SJSA1 (cell line): ENCODE measurements around the gene LPCAT1. TPM values are rescaled to one million over a fixed set of nuclear protein-coding genes. Genes with fewer than 3 reads are reported as not detected.
"Not testable (repeated sequence)": the region's sequence is repeated elsewhere in the genome, so short reads cannot be mapped to it uniquely, and the experiment has no call there.

ENCODE experiments used
- DNase-seq, 2 experiments: peaks; one replicate each; pipeline ENCODE4 v3.0.0-alpha.2; 2015 to 2020; ENCODE audit warnings: low spot score in 2 of 2, low read depth in 1 of 2
- H3K27ac ChIP-seq: fragments of 250-450 bp; sonication (Bioruptor Pico); 2 replicates; pipeline ENCODE4 v1.5.1; 2020; ENCODE audit warnings: mild to moderate bottlenecking, moderate library complexity
- H3K27me3 ChIP-seq: fragments of 250-450 bp; sonication (Bioruptor Pico); replicated peaks from 2 replicates; pipeline ENCODE4 v1.5.1; 2020; ENCODE audit warnings: mild to moderate bottlenecking, moderate library complexity
- H3K36me3 ChIP-seq: fragments of 250-450 bp; sonication (Bioruptor Pico); 2 replicates; pipeline ENCODE4 v1.5.1; 2020; ENCODE audit warnings: mild to moderate bottlenecking
- H3K4me1 ChIP-seq: fragments of 250-450 bp; sonication (Bioruptor Pico); replicated peaks from 2 replicates; pipeline ENCODE4 v1.6.1; 2021; ENCODE audit warnings: mild to moderate bottlenecking
- H3K4me3 ChIP-seq: fragments of 250-450 bp; sonication (Bioruptor Pico); 2 replicates; pipeline ENCODE4 v1.5.1; 2020; ENCODE audit warnings: mild to moderate bottlenecking
- H3K9me3 ChIP-seq: fragments of 250-450 bp; sonication (Bioruptor Pico); replicated peaks from 2 replicates; pipeline ENCODE4 v1.5.1; 2020; ENCODE audit warnings: mild to moderate bottlenecking
- total RNA-seq: library from RNA; depleted of rRNA; stranded (reverse); fragments of >200 nt; shearing (Covaris generic); gene quantifications from 2 replicates; pipeline ENCODE4 v1.2.3, GENCODE V29; 2014

LPCAT1 gene
- total RNA-seq, 1 experiment from 2014 or later, result 28.2 TPM

GRCh38 chr5:1480806-1481205 is 43.0 kb downstream of the LPCAT1 start:
- Histone ChIP-seq H3K27me3 (no peaks in the 10 kb centered on the region), H3K4me1 (no peaks in the 10 kb centered on the region), H3K4me3 (no peak overlapping the region), H3K27ac (no peak overlapping the region), H3K9me3 (no peaks in the 10 kb centered on the region), H3K36me3 (peaks cover 9% of the 10 kb centered on the region)
- DNase-seq, result no peak

DNA sequence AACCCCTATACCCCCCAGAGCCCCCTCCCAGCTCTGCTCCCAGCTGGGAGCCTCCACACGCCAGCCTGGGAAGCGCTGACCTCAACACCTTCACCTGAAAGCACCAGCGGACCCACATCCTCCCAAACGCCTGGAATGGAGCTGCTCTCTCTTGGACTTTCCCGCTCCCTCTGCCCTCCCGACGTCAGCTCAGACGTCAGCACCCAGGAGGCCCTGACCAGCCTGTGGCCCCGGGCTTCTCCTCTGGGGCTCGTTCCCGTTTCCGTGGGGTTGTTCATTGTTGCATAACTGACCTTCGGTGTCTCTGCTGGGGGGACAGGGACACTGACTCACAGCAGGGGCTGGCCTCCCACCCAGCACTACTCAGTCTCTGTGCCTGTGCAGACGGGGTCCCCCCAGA is 43.5 kb downstream of the LPCAT1 start:
- Histone ChIP-seq H3K9me3 (no peaks in the 10 kb centered on the region), H3K4me1 (no peaks in the 10 kb centered on the region), H3K27me3 (no peaks in the 10 kb centered on the region), H3K4me3 (no peak overlapping the region), H3K27ac (no peak overlapping the region), H3K36me3 (peaks cover 9% of the 10 kb centered on the region)
- DNase-seq, result no peak

GRCh38 chr5:1479581-1480188 is 44.1 kb downstream of the LPCAT1 start:
- DNase-seq, result no peak
- H3K36me3 ChIP-seq, result peaks cover 12% of the 10 kb centered on the region
- H3K9me3 ChIP-seq, result no peaks in the 10 kb centered on the region
- H3K27me3 ChIP-seq, result no peaks in the 10 kb centered on the region
- H3K4me3 ChIP-seq, result no peak overlapping the region
- H3K4me1 ChIP-seq, result no peaks in the 10 kb centered on the region
- no peak overlapping the region for H3K27ac ChIP-seq

DNA sequence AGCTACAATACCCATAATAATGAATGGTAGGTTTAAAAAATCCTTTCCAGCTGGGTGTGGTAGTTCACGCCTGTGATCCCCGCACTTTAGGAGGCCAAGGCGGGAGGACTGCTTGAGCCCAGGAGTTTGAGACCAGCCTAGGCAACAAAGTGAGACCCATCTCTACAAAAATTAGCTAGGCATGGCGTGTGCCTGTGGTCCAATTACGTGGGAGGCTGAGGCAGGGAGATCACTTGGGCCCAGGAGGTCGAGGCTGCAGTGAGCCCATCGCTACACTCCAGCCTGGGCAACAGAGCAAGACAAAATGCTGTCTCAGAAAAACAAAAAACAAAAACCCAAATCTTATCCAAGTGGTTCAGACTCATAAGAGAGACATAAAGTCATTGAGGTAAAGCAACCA is 44.7 kb downstream of the LPCAT1 start:
- no peaks in the 10 kb centered on the region for H3K27me3 ChIP-seq
- H3K27ac ChIP-seq, result no peak overlapping the region
- DNase-seq, result no peak
- H3K9me3 ChIP-seq, result no peaks in the 10 kb centered on the region
- H3K4me3 ChIP-seq, result no peak overlapping the region
- peaks cover 12% of the 10 kb centered on the region for H3K36me3 ChIP-seq
- no peaks in the 10 kb centered on the region for H3K4me1 ChIP-seq

GRCh38 chr5:1478271-1479035 is 45.3 kb downstream of the LPCAT1 start:
- Histone ChIP-seq H3K4me3 (no peak overlapping the region), H3K27ac (no peak overlapping the region), H3K36me3 (peaks cover 12% of the 10 kb centered on the region), H3K9me3 (no peaks in the 10 kb centered on the region), H3K27me3 (no peaks in the 10 kb centered on the region), H3K4me1 (no peaks in the 10 kb centered on the region)
- no peak for DNase-seq

- DNase-seq, result no peak
- no peaks in the 10 kb centered on the region for H3K9me3 ChIP-seq
- no peaks in the 10 kb centered on the region for H3K4me1 ChIP-seq
- H3K27me3 ChIP-seq, result no peaks in the 10 kb centered on the region
- no peak overlapping the region for H3K27ac ChIP-seq
- H3K36me3 ChIP-seq, result peaks cover 14% of the 10 kb centered on the region
- H3K4me3 ChIP-seq, result no peak overlapping the region
Measured at GRCh38 chr5:1477341-1477740, 46.4 kb downstream of the LPCAT1 start.

DNA sequence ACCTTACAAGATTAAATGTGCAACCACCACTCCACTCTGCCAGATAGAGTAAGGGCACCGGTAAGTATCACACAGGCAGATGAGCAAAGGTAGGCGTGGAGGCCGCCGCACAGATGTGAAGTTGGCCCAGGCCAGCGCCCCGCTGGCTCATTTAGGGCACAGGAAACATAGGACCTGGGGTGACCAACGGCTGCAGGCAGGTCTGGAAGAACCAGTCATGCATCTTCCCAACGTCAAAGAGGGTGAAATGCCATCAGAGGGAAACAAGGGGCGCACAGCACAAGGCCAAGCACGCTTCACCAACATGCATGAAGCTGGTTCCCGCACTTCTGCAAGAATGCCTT is 46.8 kb downstream of the LPCAT1 start:
- no peak overlapping the region for H3K27ac ChIP-seq
- no peak for DNase-seq
- no peaks in the 10 kb centered on the region for H3K9me3 ChIP-seq
- no peaks in the 10 kb centered on the region for H3K4me1 ChIP-seq
- no peaks in the 10 kb centered on the region for H3K27me3 ChIP-seq
- H3K4me3 ChIP-seq, result no peak overlapping the region
- H3K36me3 ChIP-seq, result peaks cover 14% of the 10 kb centered on the region

DNA sequence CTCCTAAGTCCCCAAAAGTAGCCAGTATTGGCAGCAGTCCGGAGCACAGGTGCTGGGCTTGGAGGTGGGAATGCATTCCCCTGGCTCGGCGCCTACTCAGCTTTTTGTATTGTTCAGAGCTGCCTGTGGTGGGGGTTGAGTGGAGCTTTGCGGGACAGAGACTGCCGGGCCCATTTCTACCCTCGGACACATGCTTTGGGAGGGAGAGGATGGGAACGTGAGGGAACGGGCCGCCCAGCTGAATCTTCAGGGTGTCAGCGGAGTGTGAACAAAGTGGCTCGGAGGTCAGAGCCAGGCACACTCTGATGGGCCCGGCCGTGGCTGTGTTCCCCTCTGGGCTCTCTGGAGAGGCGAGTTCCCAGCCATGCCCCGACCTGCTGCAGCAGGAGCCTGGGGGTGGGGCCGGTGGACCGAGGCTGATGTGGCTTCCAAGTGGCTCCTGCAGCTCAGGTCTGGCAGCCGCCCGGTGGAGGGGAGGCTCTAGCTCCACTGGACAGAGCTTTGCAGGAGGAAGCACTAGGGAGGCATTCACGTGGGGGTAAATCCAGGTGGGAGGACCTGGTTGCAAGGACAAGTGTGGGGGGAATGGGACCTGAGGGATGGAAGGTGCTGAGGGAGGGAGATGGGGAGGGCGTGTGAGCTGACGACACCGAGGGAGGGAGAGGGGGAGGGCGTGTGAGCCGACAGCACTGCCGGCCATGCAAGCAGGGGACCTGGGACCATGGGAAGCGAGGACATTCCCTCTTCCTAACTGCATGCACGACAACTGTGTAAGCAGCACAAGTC is 47.4 kb downstream of the LPCAT1 start:
- no peak for DNase-seq
- no peak overlapping the region for H3K27ac ChIP-seq
- no peak overlapping the region for H3K4me3 ChIP-seq

DNA sequence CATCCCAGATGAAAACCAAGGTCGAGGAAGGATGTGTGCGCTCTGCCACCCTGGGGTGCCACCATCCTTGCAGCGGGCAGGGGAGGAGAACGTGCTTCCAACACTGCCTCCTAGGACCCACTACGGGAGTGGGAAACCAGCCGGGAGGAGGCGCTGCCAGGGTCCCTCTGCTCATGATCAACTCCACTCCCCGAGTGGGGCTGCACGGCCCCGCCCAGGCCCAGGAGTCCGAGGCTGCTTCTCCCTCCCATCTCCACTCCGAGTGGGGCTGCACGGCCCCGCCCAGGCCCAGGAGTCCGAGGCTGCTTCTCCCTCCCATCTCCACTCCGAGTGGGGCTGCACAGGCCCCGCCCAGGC is 48.2 kb downstream of the LPCAT1 start:
- H3K9me3 ChIP-seq, H3K27ac ChIP-seq, H3K27me3 ChIP-seq, H3K4me1 ChIP-seq, DNase-seq, H3K4me3 ChIP-seq: not testable (repeated sequence)
- H3K36me3 ChIP-seq, result peaks cover 14% of the 10 kb centered on the region

More for the DNA sequence above, 47.4 kb downstream of the LPCAT1 start:
- no peaks in the 10 kb centered on the region for H3K27me3 ChIP-seq
- no peaks in the 10 kb centered on the region for H3K4me1 ChIP-seq
- H3K9me3 ChIP-seq, result no peaks in the 10 kb centered on the region
- peaks cover 14% of the 10 kb centered on the region for H3K36me3 ChIP-seq

GRCh38 chr5:1474866-1475543 is 48.8 kb downstream of the LPCAT1 start:
- Histone ChIP-seq H3K4me1 (no peaks in the 10 kb centered on the region), H3K4me3 (no peak overlapping the region), H3K27ac (no peak overlapping the region), H3K9me3 (no peaks in the 10 kb centered on the region), H3K36me3 (peaks cover 14% of the 10 kb centered on the region), H3K27me3 (no peaks in the 10 kb centered on the region)
- no peak for DNase-seq

- H3K36me3 ChIP-seq, result peaks cover 14% of the 10 kb centered on the region
- H3K4me1 ChIP-seq, result no peaks in the 10 kb centered on the region
- no peak for DNase-seq
- no peaks in the 10 kb centered on the region for H3K9me3 ChIP-seq
- H3K27me3 ChIP-seq, result no peaks in the 10 kb centered on the region
- no peak overlapping the region for H3K4me3 ChIP-seq
- H3K27ac ChIP-seq, result no peak overlapping the region
Measured at GRCh38 chr5:1474183-1474839, 49.4 kb downstream of the LPCAT1 start.

DNA sequence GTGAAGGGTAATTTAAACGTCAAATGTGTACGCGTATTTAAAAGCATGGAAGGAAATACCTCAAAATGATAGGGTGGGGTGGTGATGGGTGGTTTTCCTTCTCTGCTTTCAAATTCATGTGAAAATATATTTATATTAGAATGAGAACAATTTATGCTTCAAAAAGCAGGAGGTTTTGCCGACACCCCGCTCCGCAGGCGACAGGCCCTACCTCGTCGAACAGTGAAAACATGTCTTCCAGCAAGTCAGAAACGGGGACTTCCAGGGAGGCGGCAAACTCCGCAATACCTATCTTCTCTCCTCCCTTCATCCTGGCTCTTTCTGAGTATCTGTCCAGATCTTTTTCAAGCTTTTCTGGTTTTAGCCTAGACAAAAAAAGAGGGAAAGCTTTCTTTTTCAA is 50.0 kb downstream of the LPCAT1 start:
- H3K9me3 ChIP-seq, result no peaks in the 10 kb centered on the region
- no peaks in the 10 kb centered on the region for H3K27me3 ChIP-seq
- DNase-seq, result no peak
- no peak overlapping the region for H3K27ac ChIP-seq
- no peaks in the 10 kb centered on the region for H3K4me1 ChIP-seq
- H3K36me3 ChIP-seq, result peaks cover 14% of the 10 kb centered on the region
- H3K4me3 ChIP-seq, result no peak overlapping the region

DNA sequence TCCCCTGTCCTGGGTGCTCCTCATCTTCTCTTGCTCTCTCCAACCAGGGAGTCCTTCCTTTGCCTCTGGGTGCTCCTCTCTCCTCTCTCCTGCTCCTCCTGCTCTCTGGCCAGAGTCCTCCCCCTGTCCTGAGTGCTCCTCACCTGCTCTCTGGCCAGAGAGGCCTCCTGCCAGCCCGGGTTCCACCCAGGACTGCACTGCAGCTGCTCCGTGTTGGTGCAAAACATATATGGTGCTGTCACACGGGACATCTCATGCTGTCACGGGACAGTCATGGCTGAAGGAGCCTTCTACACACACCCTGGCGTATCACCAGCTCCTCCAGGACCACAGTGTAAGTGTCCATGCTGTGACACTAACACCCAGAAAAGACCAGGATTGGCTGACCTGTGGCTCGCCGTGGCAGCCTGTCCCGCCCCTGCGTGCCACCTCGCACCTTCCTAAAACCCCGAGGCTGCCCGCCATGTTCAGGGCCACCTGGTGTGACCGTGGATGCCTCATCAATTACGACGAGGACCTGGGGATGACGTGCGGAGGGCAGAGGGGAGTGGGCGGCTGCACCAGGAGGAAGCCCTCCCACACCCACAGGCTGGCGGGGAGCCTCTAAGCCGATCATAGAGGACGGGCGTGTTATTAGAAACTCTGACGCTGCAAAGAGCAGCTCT is 50.7 kb downstream of the LPCAT1 start:
- no peak for DNase-seq
- Histone ChIP-seq H3K9me3 (0 out of 2 replicates have a peak, but pooled peaks cover 3% of the 10 kb centered on the region), H3K27ac (no peak overlapping the region), H3K27me3 (no peaks in the 10 kb centered on the region), H3K36me3 (peaks cover 17% of the 10 kb centered on the region), H3K4me3 (no peak overlapping the region), H3K4me1 (no peaks in the 10 kb centered on the region)
